Neural cell (in vitro differentiated cells): ENCODE measurements around the gene QRFPR. TPM values are rescaled to one million over a fixed set of nuclear protein-coding genes. Genes with fewer than 3 reads are reported as not detected.

Source experiments
- H2AFZ ChIP-seq: fragments of 200-600, 300-800 bp; sonication (generic), shearing (Covaris generic); 2 replicates; pipeline ENCODE4 v1.6.0; 2014; ENCODE audit warnings: low read depth, mild to moderate bottlenecking, antibody characterized with exemption, low read length, moderate library complexity
- H3F3A ChIP-seq: fragments of 200-600 bp; shearing (Covaris generic); 2 replicates; pipeline ENCODE4 v1.6.1; 2016; ENCODE audit warnings: mild to moderate bottlenecking, moderate library complexity, mixed read lengths, antibody characterized with exemption, low read length; ENCODE audit not compliant: insufficient read depth, poor library complexity, severe bottlenecking
- H3K27ac ChIP-seq: fragments of 200-600, 300-800 bp; sonication (generic), shearing (Covaris generic); 2 replicates; pipeline ENCODE4 v1.5.1; 2014; ENCODE audit warnings: mild to moderate bottlenecking, low read length, moderate library complexity
- H3K27me3 ChIP-seq: fragments of 300-800, 200-600 bp; sonication (generic), shearing (Covaris generic); 2 replicates; pipeline ENCODE4 v1.6.0; 2014; ENCODE audit warnings: mild to moderate bottlenecking, low read depth, low read length, moderate library complexity; ENCODE audit not compliant: insufficient read depth
- H3K36me3 ChIP-seq: fragments of 300-800, 200-600 bp; sonication (generic), shearing (Covaris generic); 2 replicates; pipeline ENCODE4 v1.5.1; 2014; ENCODE audit warnings: mild to moderate bottlenecking, antibody characterized with exemption, low read length, moderate library complexity; ENCODE audit not compliant: insufficient read depth
- H3K4me2 ChIP-seq: fragments of 300-800, 200-600 bp; sonication (generic), shearing (Covaris generic); 2 replicates; pipeline ENCODE4 v1.6.0; 2014; ENCODE audit warnings: mild to moderate bottlenecking, low read length
- H3K4me3 ChIP-seq: fragments of 300-800, 200-600 bp; sonication (generic), shearing (Covaris generic); 2 replicates; pipeline ENCODE4 v1.5.1; 2014; ENCODE audit warnings: mild to moderate bottlenecking, low read length, moderate library complexity
- H3K79me2 ChIP-seq: fragments of 200-600 bp; shearing (Covaris generic); replicated peaks from 2 replicates; pipeline ENCODE4 v1.6.0; 2014; ENCODE audit warnings: mild to moderate bottlenecking, low read length, moderate library complexity; ENCODE audit not compliant: insufficient read depth
- H3K9ac ChIP-seq: fragments of 300-800, 200-600 bp; sonication (generic), shearing (Covaris generic); 2 replicates; pipeline ENCODE4 v1.6.1; 2016; ENCODE audit warnings: mild to moderate bottlenecking, low read length, mixed read lengths
- H3K9me2 ChIP-seq: fragments of 200-600 bp; shearing (Covaris generic); 2 replicates; pipeline ENCODE4 v1.6.1; 2016; ENCODE audit warnings: mild to moderate bottlenecking, low read length, mixed read lengths; ENCODE audit not compliant: insufficient read depth
- H3K9me3 ChIP-seq: fragments of 200-600, 300-800 bp; sonication (generic), shearing (Covaris generic); 2 replicates; pipeline ENCODE4 v1.6.1; 2016; ENCODE audit warnings: mild to moderate bottlenecking, mixed run types, low read length, moderate library complexity, mixed read lengths
- H4K20me1 ChIP-seq: fragments of 200-600 bp; shearing (Covaris generic); 2 replicates; pipeline ENCODE4 v1.6.1; 2016; ENCODE audit warnings: mild to moderate bottlenecking, mixed run types; ENCODE audit not compliant: insufficient read depth
- EP300 ChIP-seq: fragments of 450-650 bp; conservative IDR thresholded peaks from 2 replicates; pipeline ENCODE4 v1.6.1; 2014; ENCODE audit warnings: antibody characterized with exemption, mild to moderate bottlenecking, moderate library complexity; ENCODE audit not compliant: poor library complexity, severe bottlenecking
- EZH2 ChIP-seq: fragments of 200-600, 300-800 bp; shearing (Covaris generic), sonication (generic); IDR thresholded peaks from 2 replicates; pipeline ENCODE4 v1.6.1; 2014; ENCODE audit warnings: antibody characterized with exemption, low read length, borderline replicate concordance, mild to moderate bottlenecking; ENCODE audit not compliant: insufficient read depth, poor library complexity, severe bottlenecking
- MXI1 ChIP-seq: fragments of 450-650 bp; conservative IDR thresholded peaks from 2 replicates; pipeline ENCODE4 v1.6.1; 2014; ENCODE audit warnings: antibody characterized with exemption, mild to moderate bottlenecking; ENCODE audit not compliant: poor library complexity, severe bottlenecking
- POLR2AphosphoS5 ChIP-seq: IDR thresholded peaks from 2 replicates; pipeline ENCODE4 v1.6.1; 2012
- RAD21 ChIP-seq: fragments of 450-650 bp; conservative IDR thresholded peaks from 2 replicates; pipeline ENCODE4 v1.6.1; 2014; ENCODE audit warnings: antibody characterized with exemption, mild to moderate bottlenecking, moderate library complexity
- SMC3 ChIP-seq: fragments of 450-650 bp; conservative IDR thresholded peaks from 2 replicates; pipeline ENCODE4 v1.6.1; 2014; ENCODE audit warnings: antibody characterized with exemption, mild to moderate bottlenecking, moderate library complexity; ENCODE audit not compliant: poor library complexity
- TAF1 ChIP-seq: IDR thresholded peaks from 2 replicates; pipeline ENCODE4 v1.6.1; 2012; ENCODE audit warnings: low read depth
- polyA plus RNA-seq: library from polyadenylated mRNA; depleted of rRNA; stranded (reverse); fragments of >200 nt; gene quantifications from 2 replicates; pipeline ENCODE4 v1.2.3, GENCODE V29; 2014
- TF ChIP-seq, protein P1 (sequence below): IDR thresholded peaks from 2 replicates; pipeline ENCODE4 v1.6.1; 2012; ENCODE audit warnings: borderline replicate concordance
- TF ChIP-seq, protein P2 (sequence below): fragments of 450-650 bp; IDR thresholded peaks from 2 replicates; pipeline ENCODE4 v1.5.1; 2014; ENCODE audit warnings: antibody characterized with exemption, mild to moderate bottlenecking, moderate library complexity; ENCODE audit not compliant: poor library complexity, severe bottlenecking

Gene QRFPR
- polyA plus RNA-seq, 1 donor from 2014 or later: 0.54 TPM

DNA sequence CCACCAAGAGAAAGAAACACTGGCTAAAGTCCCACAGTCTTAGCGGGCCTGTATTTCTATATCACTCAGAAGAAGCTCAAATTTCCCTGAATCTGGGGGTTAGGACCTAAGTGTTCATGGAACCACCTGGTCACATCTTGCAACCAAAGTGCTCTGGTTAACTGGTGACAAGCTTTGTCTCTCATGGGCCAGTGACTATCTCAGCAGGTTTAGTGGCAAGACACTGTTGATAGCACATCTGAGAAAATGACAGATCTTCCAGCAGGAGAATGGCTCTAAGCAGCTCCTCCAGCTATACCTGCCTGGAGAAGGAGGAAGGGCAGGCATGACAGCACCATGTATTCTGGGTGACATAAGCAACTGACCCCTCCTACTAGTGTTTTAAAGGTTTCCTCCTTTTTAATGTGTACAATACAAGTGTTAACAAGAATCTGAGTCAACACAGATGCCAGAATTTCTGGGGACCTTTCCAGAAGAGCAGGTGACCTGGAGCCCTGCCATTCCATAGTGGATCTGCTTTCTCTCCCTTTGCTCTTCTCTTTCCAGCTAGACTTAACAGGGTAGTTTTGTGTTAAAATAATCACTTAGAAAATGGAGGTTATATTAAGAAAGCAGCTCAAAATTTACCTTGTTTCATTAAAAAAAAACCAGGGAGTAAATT, 17.3 kb upstream of the QRFPR start:
- no peaks in the 10 kb centered on the region for H4K20me1 ChIP-seq
- H3K9me3 ChIP-seq: no peaks in the 10 kb centered on the region
- H3K4me2 ChIP-seq: no peak overlapping the region
- H2AFZ ChIP-seq: no peak overlapping the region
- no peak overlapping the region for H3K27ac ChIP-seq
- no peak for TF ChIP-seq MXI1
- TF ChIP-seq SMC3: no peak
- TF ChIP-seq, protein P1, sequence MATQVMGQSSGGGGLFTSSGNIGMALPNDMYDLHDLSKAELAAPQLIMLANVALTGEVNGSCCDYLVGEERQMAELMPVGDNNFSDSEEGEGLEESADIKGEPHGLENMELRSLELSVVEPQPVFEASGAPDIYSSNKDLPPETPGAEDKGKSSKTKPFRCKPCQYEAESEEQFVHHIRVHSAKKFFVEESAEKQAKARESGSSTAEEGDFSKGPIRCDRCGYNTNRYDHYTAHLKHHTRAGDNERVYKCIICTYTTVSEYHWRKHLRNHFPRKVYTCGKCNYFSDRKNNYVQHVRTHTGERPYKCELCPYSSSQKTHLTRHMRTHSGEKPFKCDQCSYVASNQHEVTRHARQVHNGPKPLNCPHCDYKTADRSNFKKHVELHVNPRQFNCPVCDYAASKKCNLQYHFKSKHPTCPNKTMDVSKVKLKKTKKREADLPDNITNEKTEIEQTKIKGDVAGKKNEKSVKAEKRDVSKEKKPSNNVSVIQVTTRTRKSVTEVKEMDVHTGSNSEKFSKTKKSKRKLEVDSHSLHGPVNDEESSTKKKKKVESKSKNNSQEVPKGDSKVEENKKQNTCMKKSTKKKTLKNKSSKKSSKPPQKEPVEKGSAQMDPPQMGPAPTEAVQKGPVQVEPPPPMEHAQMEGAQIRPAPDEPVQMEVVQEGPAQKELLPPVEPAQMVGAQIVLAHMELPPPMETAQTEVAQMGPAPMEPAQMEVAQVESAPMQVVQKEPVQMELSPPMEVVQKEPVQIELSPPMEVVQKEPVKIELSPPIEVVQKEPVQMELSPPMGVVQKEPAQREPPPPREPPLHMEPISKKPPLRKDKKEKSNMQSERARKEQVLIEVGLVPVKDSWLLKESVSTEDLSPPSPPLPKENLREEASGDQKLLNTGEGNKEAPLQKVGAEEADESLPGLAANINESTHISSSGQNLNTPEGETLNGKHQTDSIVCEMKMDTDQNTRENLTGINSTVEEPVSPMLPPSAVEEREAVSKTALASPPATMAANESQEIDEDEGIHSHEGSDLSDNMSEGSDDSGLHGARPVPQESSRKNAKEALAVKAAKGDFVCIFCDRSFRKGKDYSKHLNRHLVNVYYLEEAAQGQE: no peak
- TF ChIP-seq EP300: no peak
- no peak for TF ChIP-seq POLR2AphosphoS5
- no peak for TF ChIP-seq TAF1
- TF ChIP-seq, protein P2, sequence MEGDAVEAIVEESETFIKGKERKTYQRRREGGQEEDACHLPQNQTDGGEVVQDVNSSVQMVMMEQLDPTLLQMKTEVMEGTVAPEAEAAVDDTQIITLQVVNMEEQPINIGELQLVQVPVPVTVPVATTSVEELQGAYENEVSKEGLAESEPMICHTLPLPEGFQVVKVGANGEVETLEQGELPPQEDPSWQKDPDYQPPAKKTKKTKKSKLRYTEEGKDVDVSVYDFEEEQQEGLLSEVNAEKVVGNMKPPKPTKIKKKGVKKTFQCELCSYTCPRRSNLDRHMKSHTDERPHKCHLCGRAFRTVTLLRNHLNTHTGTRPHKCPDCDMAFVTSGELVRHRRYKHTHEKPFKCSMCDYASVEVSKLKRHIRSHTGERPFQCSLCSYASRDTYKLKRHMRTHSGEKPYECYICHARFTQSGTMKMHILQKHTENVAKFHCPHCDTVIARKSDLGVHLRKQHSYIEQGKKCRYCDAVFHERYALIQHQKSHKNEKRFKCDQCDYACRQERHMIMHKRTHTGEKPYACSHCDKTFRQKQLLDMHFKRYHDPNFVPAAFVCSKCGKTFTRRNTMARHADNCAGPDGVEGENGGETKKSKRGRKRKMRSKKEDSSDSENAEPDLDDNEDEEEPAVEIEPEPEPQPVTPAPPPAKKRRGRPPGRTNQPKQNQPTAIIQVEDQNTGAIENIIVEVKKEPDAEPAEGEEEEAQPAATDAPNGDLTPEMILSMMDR: no peak
- no peak for TF ChIP-seq EZH2
- TF ChIP-seq RAD21: no peak
- no peaks in the 10 kb centered on the region for H3K9me2 ChIP-seq
- no peak overlapping the region for H3K4me3 ChIP-seq
- no peak overlapping the region for H3K9ac ChIP-seq
- H3K36me3 ChIP-seq: no peaks in the 10 kb centered on the region
- no peaks in the 10 kb centered on the region for H3K79me2 ChIP-seq
- H3K27me3 ChIP-seq: no peaks in the 10 kb centered on the region
- no peaks in the 10 kb centered on the region for H3F3A ChIP-seq

- Histone ChIP-seq H3K9me2 (no peaks in the 10 kb centered on the region), H2AFZ (no peak overlapping the region)
Measured at GRCh38 chr4:121397434-121397833, 16.6 kb upstream of the QRFPR start.

More at GRCh38 chr4:121397434-121397833, 16.6 kb upstream of the QRFPR start:
- H3K27me3 ChIP-seq: no peaks in the 10 kb centered on the region
- no peak overlapping the region for H3K9ac ChIP-seq
- H3K4me3 ChIP-seq: no peak overlapping the region
- H3F3A ChIP-seq: no peaks in the 10 kb centered on the region
- H3K4me2 ChIP-seq: no peak overlapping the region
- no peak overlapping the region for H3K27ac ChIP-seq
- no peaks in the 10 kb centered on the region for H3K9me3 ChIP-seq
- H3K36me3 ChIP-seq: no peaks in the 10 kb centered on the region
- no peaks in the 10 kb centered on the region for H4K20me1 ChIP-seq
- H3K79me2 ChIP-seq: no peaks in the 10 kb centered on the region
- TF ChIP-seq RAD21 (no peak), MXI1 (no peak), EZH2 (no peak), POLR2AphosphoS5 (no peak), TAF1 (no peak), EP300 (no peak), SMC3 (no peak)
- TF ChIP-seq, protein P1: no peak
- TF ChIP-seq, protein P2: no peak
